ENCODE data around the gene KRTAP20-3.

KRTAP20-3 gene

GRCh38 chr21:30642564-30642963 lies at the start of gene KRTAP20-3:
TSS of gene KRTAP20-3 (plus strand) at chr21:30642864.
- no peak for DNase-seq (ENCODE audit: low read depth in 2 of 2)

- no peak for DNase-seq (ENCODE audit: low read depth in 2 of 2)
Observed at GRCh38 chr21:30598802-30599201, 43.9 kb upstream of the KRTAP20-3 start, which contains the start of gene KRTAP6-2. TSS of gene KRTAP6-2 (minus strand) at chr21:30598902. CDS start at chr21:30598874, 28 bp downstream.

- DNase-seq (ENCODE audit: low read depth in 2 of 2), result no peak
Observed at GRCh38 chr21:30600787-30601186, 41.9 kb upstream of the KRTAP20-3 start, which contains the start of gene KRTAP22-1. TSS of gene KRTAP22-1 (plus strand) at chr21:30601087.

- DNase-seq (ENCODE audit: low read depth in 2 of 2), result no peak
Observed at GRCh38 chr21:30605968-30606367, 36.7 kb upstream of the KRTAP20-3 start.

- no peak for DNase-seq (ENCODE audit: low read depth in 2 of 2)
Observed at GRCh38 chr21:30612132-30612531, 30.5 kb upstream of the KRTAP20-3 start.

GRCh38 chr21:30613836-30614235 lies 28.8 kb upstream of the KRTAP20-3 start, which contains the start of gene KRTAP6-1:
TSS of gene KRTAP6-1 (minus strand) at chr21:30613930. CDS start at chr21:30613904, 26 bp downstream.
- no peak for DNase-seq (ENCODE audit: low read depth in 2 of 2)

GRCh38 chr21:30615199-30615598 lies 27.5 kb upstream of the KRTAP20-3 start:
- DNase-seq (ENCODE audit: low read depth in 2 of 2), result no peak

GRCh38 chr21:30616125-30616524 lies 26.5 kb upstream of the KRTAP20-3 start, which contains the start of gene KRTAP20-1:
TSS of gene KRTAP20-1 (plus strand) at chr21:30616425. CDS start at chr21:30616455, 30 bp downstream.
- DNase-seq (ENCODE audit: low read depth in 2 of 2), result no peak

- no peak for DNase-seq (ENCODE audit: low read depth in 2 of 2)
Observed at GRCh38 chr21:30620080-30620479, 22.6 kb upstream of the KRTAP20-3 start.

GRCh38 chr21:30620522-30620921 lies 22.1 kb upstream of the KRTAP20-3 start, which contains the start of gene KRTAP20-4:
TSS of gene KRTAP20-4 (plus strand) at chr21:30620627.
- no peak for DNase-seq (ENCODE audit: low read depth in 2 of 2)

GRCh38 chr21:30623362-30623761 lies 19.3 kb upstream of the KRTAP20-3 start:
- DNase-seq (ENCODE audit: low read depth in 2 of 2), result no peak

- DNase-seq (ENCODE audit: low read depth in 2 of 2), result no peak
Observed at GRCh38 chr21:30625449-30626165, 17.1 kb upstream of the KRTAP20-3 start.

GRCh38 chr21:30628109-30628508 lies 14.6 kb upstream of the KRTAP20-3 start:
- no peak for DNase-seq (ENCODE audit: low read depth in 2 of 2)

- DNase-seq (ENCODE audit: low read depth in 2 of 2), result no peak
Observed at GRCh38 chr21:30629200-30629599, 13.5 kb upstream of the KRTAP20-3 start.

GRCh38 chr21:30634906-30635305 lies 7.8 kb upstream of the KRTAP20-3 start, which contains the start of gene KRTAP20-2:
TSS of gene KRTAP20-2 (plus strand) at chr21:30635206. CDS start at chr21:30635264, 58 bp downstream.
- no peak for DNase-seq (ENCODE audit: low read depth in 2 of 2)

- DNase-seq (ENCODE audit: low read depth in 2 of 2), result no peak
Observed at GRCh38 chr21:30638686-30639085, 4.0 kb upstream of the KRTAP20-3 start.

- DNase-seq (ENCODE audit: low read depth in 2 of 2), result no peak
Observed at GRCh38 chr21:30646904-30647414, 4.3 kb downstream of the KRTAP20-3 start.

GRCh38 chr21:30652891-30653290 lies 10.2 kb downstream of the KRTAP20-3 start:
- DNase-seq (ENCODE audit: low read depth in 2 of 2), result no peak

- DNase-seq (ENCODE audit: low read depth in 2 of 2), result no peak
Observed at GRCh38 chr21:30668776-30669175, 26.1 kb downstream of the KRTAP20-3 start.

- DNase-seq (ENCODE audit: low read depth in 2 of 2), result no peak
Observed at GRCh38 chr21:30672985-30673650, 30.5 kb downstream of the KRTAP20-3 start.

- no peak for DNase-seq (ENCODE audit: low read depth in 2 of 2)
Observed at GRCh38 chr21:30674312-30674711, 31.6 kb downstream of the KRTAP20-3 start.

GRCh38 chr21:30676737-30677136 lies 34.1 kb downstream of the KRTAP20-3 start:
- no peak for DNase-seq (ENCODE audit: low read depth in 2 of 2)
